Activated CD8-positive, alpha-beta T cell treated with anti-CD3 and anti-CD28 coated beads for 36 hours (primary cell): Measurements from ENCODE around the gene RNASE4. TPM values are rescaled to one million over a fixed set of nuclear protein-coding genes. Genes with fewer than 3 reads are reported as not detected.

Source experiments
- ATAC-seq: fragments of 200-7000 bp; cut with Tn5 transposase; one replicate; pipeline ENCODE4 v1.10.0; 2021; ENCODE audit warnings: mild to moderate bottlenecking, moderate library complexity
- CTCF ChIA-PET: fragments of 350-600 bp; sonication (Branson Sonifier 250); formaldehyde crosslinking; loops from one replicate; lab custom pipeline; 2021; ENCODE audit warnings: antibody characterized with exemption; lab: Charles Lee
- POLR2A ChIA-PET: fragments of 350-600 bp; sonication (Branson Sonifier 250); formaldehyde crosslinking; loops from one replicate; lab custom pipeline; 2021; ENCODE audit warnings: antibody characterized with exemption; lab: Charles Lee
- DNase-seq: peaks from one replicate; pipeline ENCODE4 v3.0.0-alpha.2; 2020
- H3K27ac Mint-ChIP-seq: one replicate; pipeline ENCODE4 v1.8.0; 2021; ENCODE audit warnings: mild to moderate bottlenecking, mixed read lengths
- H3K27me3 Mint-ChIP-seq: one replicate; pipeline ENCODE4 v1.8.0; 2021; ENCODE audit warnings: mixed read lengths
- H3K36me3 Mint-ChIP-seq: one replicate; pipeline ENCODE4 v1.8.0; 2021; ENCODE audit warnings: low read depth, mixed read lengths
- H3K4me1 Mint-ChIP-seq: one replicate; pipeline ENCODE4 v1.8.0; 2021; ENCODE audit warnings: low read depth, mixed read lengths
- H3K4me3 Mint-ChIP-seq: one replicate; pipeline ENCODE4 v1.8.0; 2021; ENCODE audit warnings: mild to moderate bottlenecking, moderate library complexity, mixed read lengths
- H3K9me3 Mint-ChIP-seq: one replicate; pipeline ENCODE4 v1.8.0; 2021; ENCODE audit warnings: mixed read lengths
- CTCF ChIP-seq: fragments of 200-600 bp; IDR thresholded peaks from one replicate; pipeline ENCODE4 v1.8.0; 2022; ENCODE audit warnings: antibody characterized with exemption, mild to moderate bottlenecking
- intact Hi-C: fragments of 100-400 bp; cut with micrococcal nuclease; formaldehyde crosslinking; loops from one replicate; pipeline ENCODE4 v1.10.0; 2022
- total RNA-seq, 2 experiments: library from RNA; stranded (reverse); gene quantifications; one replicate each; pipeline ENCODE4 v1.2.3, GENCODE V29; 2021

The RNASE4 gene
- total RNA-seq, 2 experiments from 2014 or later = 1.0 to 1.1 TPM

GRCh38 chr14:20706657-20707355 is 22.4 kb downstream of the RNASE4 start:
- intact Hi-C loops = no loop called here
- ChIA-PET POLR2A (no interaction called here), CTCF (interaction anchor here (0.6 to 2.0 kb wide), 7 partner anchors 8 to 458 kb away, joined by 3 to 6 read pairs (median 3); no protein-coding TSS in a partner anchor)
- DNase-seq (no peak), ATAC-seq (no peak)
- Mint-ChIP-seq H3K36me3 (no peaks in the 10 kb centered on the region), H3K27me3 (peaks cover 2% of the 10 kb centered on the region), H3K27ac (no peak overlapping the region), H3K9me3 (no peaks in the 10 kb centered on the region), H3K4me3 (no peak overlapping the region), H3K4me1 (no peaks in the 10 kb centered on the region)
- TF ChIP-seq CTCF = no peak

GRCh38 chr14:20707622-20708021 is 23.3 kb downstream of the RNASE4 start:
- CTCF ChIA-PET = interaction anchor here (0.6 to 2.0 kb wide), 7 partner anchors 9 to 459 kb away, joined by 3 to 6 read pairs (median 3); no protein-coding TSS in a partner anchor
- Mint-ChIP-seq H3K4me1 (no peaks in the 10 kb centered on the region), H3K4me3 (no peak overlapping the region), H3K36me3 (no peaks in the 10 kb centered on the region), H3K27me3 (peaks cover 2% of the 10 kb centered on the region), H3K27ac (no peak overlapping the region), H3K9me3 (no peaks in the 10 kb centered on the region)
- POLR2A ChIA-PET = interaction anchor here (1.0 kb wide), 1 partner anchor 26 kb away, joined by 3 read pairs; no protein-coding TSS in a partner anchor
- no peak for TF ChIP-seq CTCF
- no peak for ATAC-seq
- intact Hi-C loops = no loop called here
- DNase-seq = no peak

GRCh38 chr14:20711261-20711660 is 26.9 kb downstream of the RNASE4 start:
- no peak for TF ChIP-seq CTCF
- CTCF ChIA-PET = interaction anchor here (1.4 kb wide), 1 partner anchor 20 kb away, joined by 4 read pairs; no protein-coding TSS in a partner anchor
- no peaks in the 10 kb centered on the region for H3K9me3 Mint-ChIP-seq

GRCh38 chr14:20711685-20712084 is 27.3 kb downstream of the RNASE4 start:
- intact Hi-C loops = no loop called here
- no peak overlapping the region for H3K27ac Mint-ChIP-seq
- H3K27me3 Mint-ChIP-seq = peaks cover 4% of the 10 kb centered on the region
- no peak for TF ChIP-seq CTCF
- ChIA-PET CTCF (interaction anchor here (1.4 kb wide), 1 partner anchor 20 kb away, joined by 4 read pairs; no protein-coding TSS in a partner anchor), POLR2A (no interaction called here)
- H3K4me3 Mint-ChIP-seq = no peak overlapping the region
- H3K9me3 Mint-ChIP-seq = no peaks in the 10 kb centered on the region
- no peaks in the 10 kb centered on the region for H3K4me1 Mint-ChIP-seq
- no peak for ATAC-seq
- no peak for DNase-seq
- no peaks in the 10 kb centered on the region for H3K36me3 Mint-ChIP-seq

More at GRCh38 chr14:20711261-20711660, 26.9 kb downstream of the RNASE4 start:
- intact Hi-C loops = no loop called here
- H3K36me3 Mint-ChIP-seq = no peaks in the 10 kb centered on the region
- peaks cover 4% of the 10 kb centered on the region for H3K27me3 Mint-ChIP-seq
- no peak for DNase-seq
- POLR2A ChIA-PET = no interaction called here
- H3K27ac Mint-ChIP-seq = no peak overlapping the region
- H3K4me1 Mint-ChIP-seq = no peaks in the 10 kb centered on the region
- no peak overlapping the region for H3K4me3 Mint-ChIP-seq
- ATAC-seq = no peak

GRCh38 chr14:20712904-20713303 is 28.5 kb downstream of the RNASE4 start:
- ChIA-PET POLR2A (no interaction called here), CTCF (no interaction called here)
- no peak overlapping the region for H3K4me3 Mint-ChIP-seq
- H3K36me3 Mint-ChIP-seq = no peaks in the 10 kb centered on the region
- no peak overlapping the region for H3K27ac Mint-ChIP-seq
- DNase-seq = no peak
- no peak for ATAC-seq
- no peak for TF ChIP-seq CTCF
- intact Hi-C loops = no loop called here
- H3K4me1 Mint-ChIP-seq = no peaks in the 10 kb centered on the region
- H3K27me3 Mint-ChIP-seq = peaks cover 4% of the 10 kb centered on the region
- no peaks in the 10 kb centered on the region for H3K9me3 Mint-ChIP-seq
